Measurements from ENCODE around the gene HLA-DOB.
A peak's percentile ranks its signal among the peaks of the same experiment; 100 is the strongest.

The HLA-DOB gene

GRCh38 chr6:32843331-32843978 lies 26.7 kb upstream of the HLA-DOB start:
- DNase-seq (ENCODE audit: low read depth): no peak

GRCh38 chr6:32842690-32843089 lies 25.9 kb upstream of the HLA-DOB start:
- no peak for DNase-seq (ENCODE audit: low read depth)

- no peak for DNase-seq (ENCODE audit: low read depth)
These were observed 25.3 kb upstream of the HLA-DOB start for GRCh38 chr6:32842021-32842650.

GRCh38 chr6:32840604-32841246 lies 23.9 kb upstream of the HLA-DOB start:
- DNase-seq (ENCODE audit: low read depth): no peak

- no peak for DNase-seq (ENCODE audit: low read depth)
These were observed 22.6 kb upstream of the HLA-DOB start for GRCh38 chr6:32839356-32839755.

GRCh38 chr6:32838114-32838958 lies 21.5 kb upstream of the HLA-DOB start, which contains the start of gene TAP2:
Gene TAP2, minus strand, starts transcription at chr6:32838739. Its CDS starts 506 bp downstream, at chr6:32838233.
- DNase-seq (ENCODE audit: low read depth): no peak

- no peak for DNase-seq (ENCODE audit: low read depth)
These were observed 20.9 kb upstream of the HLA-DOB start for GRCh38 chr6:32837651-32838113.

GRCh38 chr6:32836873-32837272 lies 20.1 kb upstream of the HLA-DOB start:
- no peak for DNase-seq (ENCODE audit: low read depth)

GRCh38 chr6:32835167-32835893 lies 18.5 kb upstream of the HLA-DOB start:
- DNase-seq (ENCODE audit: low read depth): no peak

- no peak for DNase-seq (ENCODE audit: low read depth)
These were observed 16.9 kb upstream of the HLA-DOB start for GRCh38 chr6:32833664-32834063.

- no peak for DNase-seq (ENCODE audit: low read depth)
These were observed 15.7 kb upstream of the HLA-DOB start for GRCh38 chr6:32832535-32832934.

GRCh38 chr6:32830936-32831335 lies 14.1 kb upstream of the HLA-DOB start:
- no peak for DNase-seq (ENCODE audit: low read depth)

GRCh38 chr6:32830017-32830416 lies 13.2 kb upstream of the HLA-DOB start:
- no peak for DNase-seq (ENCODE audit: low read depth)

GRCh38 chr6:32829495-32829894 lies 12.7 kb upstream of the HLA-DOB start:
- no peak for DNase-seq (ENCODE audit: low read depth)

- no peak for DNase-seq (ENCODE audit: low read depth)
These were observed 10.2 kb upstream of the HLA-DOB start for GRCh38 chr6:32827025-32827424.

GRCh38 chr6:32825966-32826365 lies 9.2 kb upstream of the HLA-DOB start:
- DNase-seq (ENCODE audit: low read depth): peak; percentile 55

- peak; percentile 60 for DNase-seq (ENCODE audit: low read depth)
These were observed 2.9 kb upstream of the HLA-DOB start for GRCh38 chr6:32819729-32820128.

GRCh38 chr6:32818867-32819266 lies 2.1 kb upstream of the HLA-DOB start:
- no peak for DNase-seq (ENCODE audit: low read depth)

GRCh38 chr6:32815996-32816395 lies 806 bp downstream of the HLA-DOB start:
- no peak for DNase-seq (ENCODE audit: low read depth)

GRCh38 chr6:32815115-32815514 lies 1.7 kb downstream of the HLA-DOB start:
- DNase-seq (ENCODE audit: low read depth): no peak

- DNase-seq (ENCODE audit: low read depth): no peak
These were observed 2.7 kb downstream of the HLA-DOB start for GRCh38 chr6:32814145-32814544.

GRCh38 chr6:32809171-32809570 lies 7.6 kb downstream of the HLA-DOB start:
- DNase-seq (ENCODE audit: low read depth): no peak
